Measurements from ENCODE around the gene NPDC1. TPM values are rescaled to one million over a fixed set of nuclear protein-coding genes. Genes with fewer than 3 reads are reported as not detected.

Gene NPDC1
- total RNA-seq, 1 experiment from 2014 or later: 89.8 TPM

DNA sequence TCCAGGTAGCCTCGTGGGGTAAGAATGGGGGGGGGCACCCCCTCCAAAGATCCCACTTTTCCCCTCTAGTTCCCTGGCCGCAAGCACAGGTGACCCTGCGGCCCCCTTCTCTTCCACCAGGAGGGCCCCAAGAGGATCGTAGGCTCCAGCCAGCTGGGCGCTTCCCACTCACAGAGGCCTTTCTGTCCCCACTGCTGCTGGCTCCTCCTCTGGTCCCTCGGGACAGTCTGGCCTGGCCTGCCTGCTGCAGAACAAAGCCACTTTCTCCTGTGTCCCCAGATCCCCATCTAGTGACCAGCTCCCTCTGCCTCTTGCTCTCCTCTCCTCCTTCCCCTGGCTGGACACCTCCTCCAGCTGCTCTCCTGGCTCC, 24.9 kb upstream of the NPDC1 start:
- Histone ChIP-seq H4K20me1 (ENCODE audit: insufficient read depth) (peaks cover 10% of the 10 kb centered on the region; the same call in 1 of the 2 replicates), H3K4me3 (peak overlapping the region; percentile 67; the same call in 1 of the 2 replicates), H3K4me2 (peak overlapping the region; percentile 90), H3K4me1 (replicated peaks; ENCODE audit: insufficient read depth) (peaks cover 25% of the 10 kb centered on the region), H3K9me2 (ENCODE audit: insufficient read depth) (no peaks in the 10 kb centered on the region), H3K27ac (no peak overlapping the region), H2AFZ (peak overlapping the region; percentile 63; the same call in 1 of the 2 replicates), H3K27me3 (ENCODE audit: insufficient read depth, low read depth) (no peaks in the 10 kb centered on the region), H3K36me3 (ENCODE audit: low read depth) (no peaks in the 10 kb centered on the region), H3K9me3 (ENCODE audit: insufficient read depth, low read depth) (no peaks in the 10 kb centered on the region), H3K79me2 (ENCODE audit: low read depth) (peaks cover 18% of the 10 kb centered on the region; the same call in 1 of the 2 replicates), H3F3A (ENCODE audit: insufficient read depth, low read depth) (peaks cover 23% of the 10 kb centered on the region)
- BruUV-seq (replicated peaks): TSS peak; percentile 29
- ChIA-PET CTCF (interaction anchor here (0.5 to 2.0 kb wide), 5 partner anchors 24 to 228 kb away, joined by 4 to 7 read pairs (median 5); no protein-coding TSS in a partner anchor), POLR2A (ENCODE audit: unreplicated experiment) (interaction anchor here (0.6 to 1.1 kb wide), 5 partner anchors 13 to 270 kb away, joined by 4 to 15 read pairs (median 6); partner anchors contain the start of genes CLIC3, MAN1B1 and TUBB4B)
- no peak for DNase-seq
- intact Hi-C loops (cut with micrococcal nuclease; ENCODE audit: unreplicated experiment): loop anchor here (1.0 kb wide), 2 partner anchors 15 to 156 kb away; partner anchors contain the start of genes MAN1B1 and RNF224
- TF ChIP-seq, protein P1, sequence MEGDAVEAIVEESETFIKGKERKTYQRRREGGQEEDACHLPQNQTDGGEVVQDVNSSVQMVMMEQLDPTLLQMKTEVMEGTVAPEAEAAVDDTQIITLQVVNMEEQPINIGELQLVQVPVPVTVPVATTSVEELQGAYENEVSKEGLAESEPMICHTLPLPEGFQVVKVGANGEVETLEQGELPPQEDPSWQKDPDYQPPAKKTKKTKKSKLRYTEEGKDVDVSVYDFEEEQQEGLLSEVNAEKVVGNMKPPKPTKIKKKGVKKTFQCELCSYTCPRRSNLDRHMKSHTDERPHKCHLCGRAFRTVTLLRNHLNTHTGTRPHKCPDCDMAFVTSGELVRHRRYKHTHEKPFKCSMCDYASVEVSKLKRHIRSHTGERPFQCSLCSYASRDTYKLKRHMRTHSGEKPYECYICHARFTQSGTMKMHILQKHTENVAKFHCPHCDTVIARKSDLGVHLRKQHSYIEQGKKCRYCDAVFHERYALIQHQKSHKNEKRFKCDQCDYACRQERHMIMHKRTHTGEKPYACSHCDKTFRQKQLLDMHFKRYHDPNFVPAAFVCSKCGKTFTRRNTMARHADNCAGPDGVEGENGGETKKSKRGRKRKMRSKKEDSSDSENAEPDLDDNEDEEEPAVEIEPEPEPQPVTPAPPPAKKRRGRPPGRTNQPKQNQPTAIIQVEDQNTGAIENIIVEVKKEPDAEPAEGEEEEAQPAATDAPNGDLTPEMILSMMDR (conservative IDR thresholded peaks at IDR 0.05): no peak
- TF ChIP-seq EZH2 (IDR thresholded peaks at IDR 0.05; ENCODE audit: low read depth): no peak

- POLR2A ChIA-PET (ENCODE audit: unreplicated experiment): interaction anchor here (0.5 to 1.1 kb wide), 6 partner anchors 15 to 270 kb away, joined by 4 to 15 read pairs (median 6); partner anchors contain the start of genes CLIC3, MAN1B1 and TUBB4B
- H3K9me3 ChIP-seq (ENCODE audit: insufficient read depth, low read depth): no peaks in the 10 kb centered on the region
- intact Hi-C loops (cut with micrococcal nuclease; ENCODE audit: unreplicated experiment): loop anchor here (1.0 kb wide), 2 partner anchors 16 to 157 kb away; partner anchors contain the start of genes MAN1B1 and RNF224
These were observed 24.4 kb upstream of the NPDC1 start, which contains the start of gene SAPCD2 for GRCh38 chr9:137070201-137070905. SAPCD2 (minus strand) TSS chr9:137070557; CDS start chr9:137070460, 97 bp downstream.

More at GRCh38 chr9:137070201-137070905, 24.4 kb upstream of the NPDC1 start, which contains the start of gene SAPCD2:
- Histone ChIP-seq H3K4me2 (peak within 1 kb of the TSS; percentile 90), H2AFZ (peak within 1 kb of the TSS; percentile 63), H3K79me2 (ENCODE audit: low read depth) (peaks cover 18% of the 10 kb centered on the region; the same call in 1 of the 2 replicates), H4K20me1 (ENCODE audit: insufficient read depth) (peaks cover 10% of the 10 kb centered on the region; the same call in 1 of the 2 replicates), H3K4me1 (replicated peaks; ENCODE audit: insufficient read depth) (peaks cover 25% of the 10 kb centered on the region), H3K27ac (no peak within 1 kb of the TSS), H3K4me3 (peak within 1 kb of the TSS; percentile 67), H3K36me3 (ENCODE audit: low read depth) (no peaks in the 10 kb centered on the region), H3F3A (ENCODE audit: insufficient read depth, low read depth) (peaks cover 23% of the 10 kb centered on the region), H3K27me3 (ENCODE audit: insufficient read depth, low read depth) (no peaks in the 10 kb centered on the region), H3K9me2 (ENCODE audit: insufficient read depth) (no peaks in the 10 kb centered on the region)
- TF ChIP-seq, protein P1 (conservative IDR thresholded peaks at IDR 0.05): no peak
- TF ChIP-seq EZH2 (IDR thresholded peaks at IDR 0.05; ENCODE audit: low read depth): no peak
- no TSS peak for BruUV-seq (replicated peaks)
- CTCF ChIA-PET: interaction anchor here (0.5 to 2.0 kb wide), 11 partner anchors 10 to 358 kb away, joined by 3 to 10 read pairs (median 5); partner anchors contain the start of gene DIPK1B
- DNase-seq: peak; percentile 87 to 96
